Renal pelvis (tissue), 4 donors: ENCODE measurements around the gene PTPN14. TPM values are rescaled to one million over a fixed set of nuclear protein-coding genes. Genes with fewer than 3 reads are reported as not detected.

Experiments
- DNase-seq: peaks from one replicate; pipeline ENCODE4 v3.0.0-alpha.2; 2013
- polyA plus RNA-seq, 3 donors: library from polyadenylated mRNA; unstranded; fragments of 120-200 nt; gene quantifications; one replicate each; pipeline ENCODE4 v1.2.1, GENCODE V29; 2013; ENCODE audit not compliant: insufficient read length in 3 of 3

The PTPN14 gene
- polyA plus RNA-seq, 3 donors: 35.0 to 46.1 (median 41.1) TPM

DNA sequence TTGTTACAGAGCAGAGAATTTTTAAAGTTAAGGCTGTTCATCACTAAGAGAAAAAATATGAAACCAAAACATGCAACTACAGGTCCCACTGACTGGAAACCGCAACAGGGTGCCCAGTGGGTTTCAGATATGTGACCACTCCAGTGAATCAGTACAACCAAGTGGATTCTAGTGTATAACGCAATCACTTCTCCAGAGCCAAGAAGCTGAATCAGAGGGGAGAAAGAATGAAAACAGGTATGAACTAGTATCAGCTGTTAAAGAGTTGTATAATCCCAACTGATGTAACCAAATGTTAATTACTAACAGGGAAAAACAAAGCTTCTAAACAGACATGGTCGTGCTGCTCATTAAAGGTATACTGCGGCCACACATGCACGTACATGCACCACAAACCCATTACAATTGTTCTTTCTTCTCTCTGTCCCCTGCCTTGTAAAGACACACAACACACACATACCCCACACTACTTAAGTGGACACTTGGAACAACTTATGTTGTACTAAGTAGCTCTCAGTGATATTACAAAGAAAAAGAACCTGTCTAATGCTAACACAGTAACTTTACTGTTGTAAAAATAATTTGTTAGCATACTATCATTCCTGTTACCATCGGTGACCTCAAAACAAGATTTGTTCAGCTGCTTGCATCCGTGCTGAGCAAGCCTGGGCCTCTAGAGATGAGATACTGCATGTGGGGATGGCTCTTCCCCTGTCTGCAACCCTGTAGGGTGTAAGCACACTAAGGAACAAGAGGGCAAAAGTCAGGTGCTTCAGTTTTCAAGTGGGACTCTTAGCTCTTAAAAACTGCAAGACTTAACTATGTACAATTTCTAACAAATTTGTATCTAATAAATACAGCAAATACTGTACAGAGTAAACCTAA is 74.2 kb downstream of the PTPN14 start:
- no peak for DNase-seq

DNA sequence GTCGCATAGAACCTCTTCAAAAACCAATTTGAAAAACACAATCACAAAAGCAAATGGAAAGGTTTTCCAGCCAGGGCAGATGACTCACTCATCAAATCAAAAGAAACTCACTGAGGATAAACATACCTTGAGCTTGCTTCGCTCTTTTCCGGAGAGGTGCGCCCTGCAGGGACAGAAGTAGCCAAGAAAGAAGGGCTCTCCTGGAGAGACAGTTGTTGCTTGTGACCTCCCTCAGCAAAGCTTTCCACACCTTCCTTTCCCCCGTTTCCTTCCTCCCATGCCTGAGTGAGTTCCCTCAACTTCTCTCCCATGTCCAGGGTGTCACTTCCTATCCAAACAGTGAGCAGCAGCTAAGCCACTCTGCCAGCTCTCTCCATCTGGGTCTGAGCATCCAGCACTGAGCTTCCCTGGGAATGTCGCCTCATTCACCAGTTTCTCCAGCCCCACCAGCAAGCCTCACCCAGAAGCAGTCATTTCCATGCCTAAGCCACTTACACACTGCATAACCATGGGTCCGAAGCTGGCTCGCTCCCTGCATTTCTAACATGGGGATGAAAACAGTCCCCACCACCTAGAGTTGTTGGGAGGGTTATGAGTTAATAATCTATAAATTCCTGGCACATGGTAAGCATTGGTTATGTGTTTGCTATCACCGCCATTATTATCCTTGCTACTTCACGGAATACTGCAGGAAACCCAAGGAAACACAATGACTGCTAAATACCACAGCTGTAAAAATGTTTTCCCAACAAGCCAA is 75.0 kb downstream of the PTPN14 start:
- no peak for DNase-seq

DNA sequence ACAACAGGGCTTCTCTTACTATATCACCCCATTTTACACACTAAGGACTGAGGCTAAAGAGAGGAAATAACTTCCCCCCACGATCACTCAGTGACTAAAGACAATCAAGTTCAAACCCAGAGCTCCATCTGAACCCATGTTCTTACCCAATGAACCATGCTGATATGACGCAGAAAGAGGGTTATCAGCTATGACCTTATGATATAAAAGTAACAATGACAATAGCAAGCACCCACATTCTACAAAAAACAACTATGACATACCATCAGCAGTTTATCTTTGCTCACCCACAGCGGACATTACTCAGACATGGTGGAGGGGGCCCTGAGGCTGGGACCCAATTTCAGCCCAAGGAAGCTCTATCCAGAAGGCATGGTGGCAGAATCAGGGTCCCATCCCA is 75.7 kb downstream of the PTPN14 start:
- no peak for DNase-seq

DNA sequence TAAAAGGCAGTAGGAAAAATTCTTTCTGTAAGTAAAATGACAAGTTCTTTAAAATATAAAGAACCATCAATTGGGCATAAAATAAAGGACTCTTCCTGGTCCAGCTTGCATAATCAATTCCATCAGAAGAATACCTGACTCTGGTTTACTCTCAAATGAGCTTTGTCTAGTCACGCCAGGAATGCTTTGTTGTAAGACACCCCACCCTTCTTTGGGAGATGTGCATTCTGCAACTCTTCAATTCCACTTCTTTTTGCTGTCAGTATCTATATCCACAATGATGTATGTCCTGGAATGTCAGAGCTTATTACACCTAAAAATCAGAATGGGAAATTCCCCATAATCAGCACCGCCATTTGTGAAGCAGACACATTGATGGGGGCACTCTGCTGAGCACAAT is 76.1 kb downstream of the PTPN14 start:
- no peak for DNase-seq

DNA sequence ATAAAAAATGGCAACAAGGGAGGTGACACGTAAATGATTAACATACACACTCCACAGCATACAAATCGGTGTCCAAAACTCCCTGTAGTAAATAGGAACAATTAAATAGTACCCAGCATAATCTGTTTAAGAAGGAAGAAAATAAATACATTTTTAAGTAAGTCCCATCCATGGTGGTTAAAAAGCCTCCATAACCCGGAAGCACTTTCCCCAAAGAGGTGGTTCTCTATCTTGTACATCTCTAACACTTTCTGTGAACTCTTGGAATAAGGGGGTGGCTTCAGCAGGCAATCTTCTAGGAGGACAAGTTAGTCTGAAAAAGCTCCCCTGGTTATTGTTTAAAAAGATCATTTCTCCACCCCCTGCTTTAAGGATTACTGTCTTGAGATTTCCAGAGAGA is 76.9 kb downstream of the PTPN14 start:
- DNase-seq: no peak

DNA sequence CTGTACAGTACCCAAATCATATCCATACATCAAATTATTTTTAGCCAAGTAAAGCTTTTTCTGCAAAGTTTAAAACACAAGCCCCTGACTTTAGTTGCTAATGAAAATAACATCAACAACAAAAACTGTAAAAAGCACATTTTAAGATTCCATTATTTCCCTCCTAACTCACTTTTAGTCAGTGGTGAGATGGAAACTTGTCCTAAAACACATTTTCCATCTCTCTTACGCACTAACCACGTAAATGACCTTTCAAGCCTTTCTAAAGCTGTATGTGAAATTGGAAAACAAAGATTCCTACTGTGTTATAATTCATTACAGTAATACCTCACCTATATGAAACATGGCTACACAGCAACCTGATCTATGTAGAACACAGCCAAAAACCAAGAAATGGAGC is 77.5 kb downstream of the PTPN14 start:
- no peak for DNase-seq

DNA sequence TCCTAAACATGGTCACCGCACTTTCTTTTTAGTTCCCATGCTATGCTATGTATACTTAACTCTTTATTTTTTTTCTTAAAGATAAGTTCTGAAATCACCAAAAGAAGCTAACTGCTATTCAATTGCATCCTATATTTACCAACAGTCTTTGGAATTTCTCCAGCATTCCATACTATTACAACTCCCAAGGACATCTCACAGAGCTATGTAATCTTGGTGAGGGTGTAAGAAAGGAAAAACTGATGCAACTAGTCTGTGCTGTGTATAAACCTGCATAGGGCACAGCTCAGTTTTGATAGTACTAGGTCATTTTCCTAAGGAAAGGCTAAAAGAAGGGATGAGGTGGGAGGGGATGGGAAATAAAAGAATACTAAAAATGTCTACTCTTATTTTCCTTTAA is 78.0 kb downstream of the PTPN14 start:
- DNase-seq: no peak

DNA sequence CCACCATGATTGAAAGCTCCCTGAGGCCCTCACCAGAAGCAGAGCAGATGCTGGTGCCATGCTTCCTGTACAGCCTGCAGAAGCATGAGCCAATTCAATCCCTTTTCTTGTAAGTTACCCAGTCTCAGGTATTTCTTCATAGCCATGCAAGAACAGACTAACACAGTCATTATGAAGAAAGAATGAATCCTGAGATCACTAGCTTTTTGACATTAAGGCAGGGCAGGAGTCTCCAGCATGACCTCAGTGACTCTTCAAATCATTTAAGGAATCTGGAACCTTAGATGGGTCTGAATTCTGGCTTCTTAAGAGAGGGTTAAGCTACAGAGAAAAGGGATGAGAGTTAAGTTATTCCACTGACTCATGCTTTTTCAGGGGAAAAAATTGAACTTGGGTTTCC is 79.0 kb downstream of the PTPN14 start:
- no peak for DNase-seq

DNA sequence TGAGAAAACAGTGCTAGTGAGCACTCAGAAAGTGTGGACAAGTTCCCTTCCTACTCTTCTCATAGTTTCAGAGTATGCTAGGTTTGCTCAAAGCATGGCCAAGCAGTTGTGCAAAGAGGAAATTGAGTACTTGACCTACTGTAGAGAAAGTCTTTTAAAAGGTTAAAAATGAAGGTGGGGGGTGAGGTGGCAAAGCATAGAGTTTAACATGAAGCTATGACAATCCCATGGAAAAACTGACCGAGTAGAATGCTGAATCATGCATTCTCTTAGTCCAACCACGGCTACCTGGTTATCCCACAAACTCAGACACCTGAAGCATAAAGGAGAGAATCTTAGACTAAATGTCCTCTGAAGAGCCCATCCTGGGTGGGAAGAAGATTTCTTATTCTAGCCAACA is 79.9 kb downstream of the PTPN14 start:
- no peak for DNase-seq

DNA sequence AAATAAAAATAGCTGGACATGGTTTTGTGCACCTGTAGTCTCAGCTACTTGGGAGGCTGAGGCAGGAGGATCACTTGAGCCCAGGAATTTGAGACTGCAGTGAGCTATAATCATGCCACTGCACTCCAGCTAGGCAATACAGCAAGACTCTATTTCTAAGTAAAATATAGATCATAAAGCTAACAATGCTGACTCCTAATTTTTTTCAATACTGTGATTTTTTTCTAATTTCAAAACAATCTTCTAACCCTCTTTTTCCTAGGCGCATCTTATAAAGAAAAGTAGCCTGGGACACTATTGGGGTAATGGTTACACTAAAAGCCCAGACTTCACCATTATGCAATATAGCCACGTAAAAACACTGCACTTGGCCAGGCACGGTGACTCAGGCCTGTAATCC is 81.3 kb downstream of the PTPN14 start:
- no peak for DNase-seq

DNA sequence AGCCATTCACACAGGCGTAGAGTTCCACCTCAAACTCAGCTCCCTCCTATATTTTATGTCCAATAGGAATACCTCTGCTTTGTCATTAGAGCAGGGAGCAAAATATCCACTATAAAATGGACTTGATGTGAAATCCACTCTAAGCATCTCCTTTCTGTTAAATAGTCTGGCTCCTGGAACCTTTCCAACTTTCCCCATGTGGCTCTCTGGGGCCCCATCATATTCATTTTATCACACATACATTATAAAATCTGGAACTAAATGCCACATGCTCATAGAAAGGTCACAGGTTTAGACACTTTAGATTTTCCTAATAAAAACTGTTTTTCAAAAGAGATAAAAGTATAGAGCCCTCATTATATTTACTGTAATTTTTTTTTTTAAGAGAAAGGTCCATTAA is 82.1 kb downstream of the PTPN14 start:
- no peak for DNase-seq

DNA sequence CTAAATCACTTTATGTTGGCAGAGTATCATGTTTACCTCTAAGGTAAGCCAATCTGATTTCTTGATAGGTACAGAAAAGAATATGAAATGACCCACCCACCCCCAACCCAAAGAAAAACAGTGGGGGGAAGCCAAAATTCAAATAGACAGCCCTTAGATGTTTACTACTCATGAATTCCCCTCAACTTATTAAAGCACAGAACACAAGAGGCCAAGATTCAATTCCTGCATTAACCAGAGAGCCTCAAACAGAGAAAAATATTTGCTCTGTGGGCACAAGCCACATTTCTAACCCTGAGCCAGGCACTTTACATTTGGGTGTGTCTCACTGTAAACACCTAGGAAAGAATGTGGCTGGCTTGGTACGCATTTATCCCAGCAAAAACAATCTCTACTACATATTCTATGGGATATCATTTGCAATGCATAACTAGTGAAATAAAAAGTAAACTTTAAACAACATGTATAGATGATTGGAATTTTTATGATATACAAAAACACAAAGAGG is 84.3 kb downstream of the PTPN14 start:
- DNase-seq: no peak

DNA sequence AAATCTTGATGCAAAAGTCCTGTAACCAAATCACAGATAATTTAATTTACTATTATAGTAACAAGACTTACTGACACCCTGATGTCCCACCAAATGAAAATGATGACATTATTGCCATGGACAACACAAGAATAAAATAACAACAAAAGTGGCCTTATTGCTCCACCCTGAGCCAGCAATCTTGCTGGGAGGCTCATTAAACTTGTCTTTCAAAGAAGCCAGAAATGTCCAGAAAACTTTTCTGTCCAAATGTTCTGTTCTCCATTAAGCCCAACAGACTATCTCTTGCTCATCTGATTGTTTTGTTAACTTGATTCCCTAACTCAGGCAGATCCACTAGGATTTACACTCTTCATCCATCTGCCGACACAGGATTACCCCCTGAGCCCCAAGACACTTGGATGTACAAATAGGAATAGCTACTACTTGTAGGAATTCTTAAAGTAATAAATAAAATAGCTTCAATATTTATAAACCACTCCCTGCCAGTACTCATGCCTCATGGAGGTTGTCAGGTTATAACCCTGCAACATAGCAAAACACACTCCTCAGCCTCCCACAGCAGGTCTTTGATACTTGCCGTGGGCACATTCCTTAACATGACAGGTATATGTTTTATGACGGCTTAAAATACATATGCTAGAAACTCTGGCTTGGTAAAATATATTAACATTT is 84.9 kb downstream of the PTPN14 start:
- peak; percentile 43 for DNase-seq

DNA sequence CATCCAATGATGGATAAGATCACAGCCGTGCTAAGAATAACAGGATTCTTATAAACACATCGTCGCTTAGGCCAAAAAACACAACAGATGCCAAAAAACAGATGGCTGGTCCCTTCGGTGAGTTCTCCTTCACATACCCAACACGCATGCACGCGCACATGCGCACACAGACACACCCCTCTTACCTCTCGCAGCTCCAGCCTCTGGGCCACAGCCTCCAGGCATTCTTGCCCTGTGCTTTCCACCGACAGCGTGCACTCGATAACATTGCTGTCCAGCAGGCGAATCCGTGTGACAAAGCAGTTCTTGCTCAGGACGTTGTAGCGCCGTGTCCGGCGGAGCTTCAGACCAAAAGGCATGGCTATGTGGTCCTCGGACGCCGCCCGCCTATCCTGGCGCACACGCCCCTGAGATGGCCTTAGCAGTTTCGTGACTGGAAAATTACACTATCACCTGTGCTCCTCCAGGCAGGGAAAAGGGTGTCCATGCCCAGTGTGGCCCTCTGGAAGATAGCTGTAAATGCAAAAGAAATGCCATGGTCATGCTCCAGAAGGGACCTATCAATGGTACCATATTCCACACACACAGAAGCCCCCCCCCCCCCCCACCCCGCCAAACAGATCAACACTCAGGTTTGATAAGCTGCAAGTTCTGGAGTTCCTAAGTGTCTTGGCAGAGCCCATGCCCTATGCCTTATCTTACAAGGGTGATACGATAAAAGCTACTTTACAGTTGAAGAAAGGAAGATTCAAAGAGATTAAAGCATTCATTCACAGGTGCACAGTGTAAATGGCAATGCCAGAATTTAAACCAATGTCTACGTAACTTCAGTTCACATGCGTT is 86.7 kb downstream of the PTPN14 start:
- no peak for DNase-seq

DNA sequence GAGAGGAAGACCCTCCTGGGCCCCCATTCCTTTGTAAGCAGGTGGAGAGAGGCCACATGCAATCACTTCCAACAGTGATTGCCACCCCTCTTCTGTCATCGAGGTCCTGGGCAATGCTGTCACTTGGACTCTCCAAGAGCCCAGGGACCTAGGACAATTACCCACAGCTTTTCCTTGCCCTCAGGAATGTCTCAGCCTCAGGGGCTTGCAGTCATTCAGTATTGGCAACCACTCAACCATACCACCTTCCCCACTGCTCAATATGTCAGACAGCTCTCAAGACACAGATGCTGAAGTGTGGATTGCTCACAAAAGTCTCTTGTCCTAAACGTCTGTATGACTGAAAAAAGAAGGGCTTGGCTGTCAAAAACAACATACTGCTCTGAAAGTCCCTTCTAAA is 87.8 kb downstream of the PTPN14 start:
- no peak for DNase-seq

DNA sequence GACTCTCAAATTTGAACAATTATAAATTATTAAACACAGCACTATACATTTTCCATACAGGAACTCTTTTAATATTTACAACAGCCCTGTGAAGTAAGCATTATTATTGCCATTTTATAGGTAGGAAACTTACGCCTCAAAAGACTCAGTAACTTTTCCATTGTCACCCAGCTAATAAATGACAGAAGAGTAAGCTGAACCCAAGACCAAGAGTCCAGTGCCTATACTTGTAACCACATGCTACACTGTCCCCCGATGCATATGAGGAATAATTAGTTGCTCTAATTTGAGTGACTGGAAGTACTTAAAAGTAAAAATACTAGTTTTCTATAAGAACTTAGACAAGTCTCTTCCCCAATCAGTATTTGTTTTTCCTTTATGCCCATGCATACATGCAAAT is 88.5 kb downstream of the PTPN14 start:
- no peak for DNase-seq

DNA sequence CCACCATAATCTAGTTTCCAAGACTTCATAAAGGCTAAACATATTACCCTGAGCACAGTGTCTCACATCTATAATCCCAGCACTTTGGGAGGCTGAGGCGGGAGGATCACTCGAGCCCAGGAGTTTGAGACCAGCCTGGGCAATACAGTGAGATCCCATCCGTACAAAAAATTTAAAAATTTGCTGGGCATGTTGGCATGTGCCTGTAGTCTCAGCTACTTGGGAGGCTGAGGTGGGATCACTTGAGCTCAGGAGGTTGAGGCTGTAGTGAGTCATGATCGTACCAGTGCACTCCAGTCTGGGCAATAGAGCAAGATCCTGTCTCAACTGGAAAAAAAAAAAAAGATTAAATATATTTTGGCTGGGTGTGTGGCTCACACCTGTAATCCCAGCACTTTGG is 90.1 kb downstream of the PTPN14 start:
- no peak for DNase-seq

DNA sequence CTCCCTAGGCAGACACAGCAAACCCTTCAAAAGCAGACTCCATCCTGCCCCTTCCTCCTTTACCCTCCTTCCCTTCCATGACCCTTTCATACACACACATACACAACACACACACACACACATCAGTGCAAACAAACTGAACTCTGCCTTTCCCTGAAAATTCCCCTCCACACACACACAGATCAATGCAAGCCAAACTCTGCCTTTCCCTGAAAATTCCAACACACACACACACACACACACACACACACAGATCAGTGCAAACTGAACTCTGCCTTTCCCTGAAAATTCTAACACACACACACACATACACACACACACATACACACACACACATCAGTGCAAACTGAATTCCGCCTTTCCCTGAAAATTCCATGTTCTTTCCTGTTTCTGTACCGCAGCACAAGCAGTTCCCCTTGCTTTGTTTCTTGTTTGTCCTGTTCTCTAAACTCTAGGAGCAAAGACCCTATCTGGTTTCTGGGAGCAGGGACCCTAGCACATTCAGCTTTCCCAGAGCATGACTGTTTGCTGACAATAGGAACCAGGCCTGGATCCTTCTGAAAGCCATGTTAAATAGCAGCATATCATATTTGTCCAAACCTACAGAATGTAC is 91.0 kb downstream of the PTPN14 start:
- no peak for DNase-seq

DNA sequence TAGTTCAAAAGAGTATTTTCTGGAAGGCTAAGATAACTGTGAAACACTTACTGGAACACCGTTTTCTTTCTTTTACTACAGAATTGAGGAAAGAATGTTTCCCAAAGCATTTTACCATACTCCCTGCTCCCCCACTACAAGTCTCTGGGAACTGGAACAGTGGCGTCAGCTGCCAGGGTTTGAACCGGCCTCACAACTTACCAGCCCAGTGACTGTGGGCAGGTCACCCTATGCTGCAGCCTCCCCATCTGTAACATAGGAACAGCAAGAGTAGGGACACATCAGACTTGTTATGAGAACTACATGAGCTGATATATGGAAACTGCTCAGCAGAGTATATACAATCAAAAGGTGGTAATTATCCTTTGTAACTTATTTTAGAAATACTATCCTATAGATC is 91.5 kb downstream of the PTPN14 start:
- no peak for DNase-seq

DNA sequence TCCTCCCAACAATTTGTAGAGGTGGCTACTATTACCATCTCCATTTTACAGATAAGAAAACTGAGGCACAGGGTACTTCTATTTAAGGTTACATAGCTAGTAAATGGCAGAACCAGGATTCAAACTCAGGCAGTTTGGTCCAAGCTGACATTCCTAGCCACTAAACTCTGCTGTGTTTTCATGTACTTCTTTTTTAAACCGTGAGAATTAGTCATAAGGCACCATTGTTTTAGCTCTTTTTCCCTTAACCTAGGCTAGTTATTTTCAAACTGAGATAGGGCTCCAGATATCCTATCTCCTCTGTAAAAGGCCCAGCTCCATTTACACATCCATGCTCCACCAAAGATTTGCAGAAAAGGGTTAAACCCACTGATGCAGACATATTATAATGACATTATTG is 92.9 kb downstream of the PTPN14 start:
- no peak for DNase-seq
